Epithelial cell of proximal tubule (primary cell): Measurements from ENCODE around the gene PRSS1. TPM values are rescaled to one million over a fixed set of nuclear protein-coding genes. Genes with fewer than 3 reads are reported as not detected.

Experiments used
- DNase-seq: peaks from one replicate; pipeline ENCODE4 v3.0.0-alpha.2; 2011; ENCODE audit warnings: low read depth
- H3K4me3 ChIP-seq: 2 replicates; pipeline ENCODE4 v1.5.1; 2011; ENCODE audit warnings: low read depth, mild to moderate bottlenecking, low read length
- total RNA-seq: library from RNA; depleted of rRNA; stranded (reverse); fragments of >200 nt; gene quantifications from 2 replicates; pipeline ENCODE4 v1.2.3, GENCODE V29; 2015
- TF ChIP-seq, protein P1 (sequence below): conservative IDR thresholded peaks from 2 replicates; pipeline ENCODE4 v1.5.1; 2012; ENCODE audit warnings: low read depth, mild to moderate bottlenecking, low read length

Gene PRSS1
- total RNA-seq, 1 donor from 2014 or later = not detected

DNA sequence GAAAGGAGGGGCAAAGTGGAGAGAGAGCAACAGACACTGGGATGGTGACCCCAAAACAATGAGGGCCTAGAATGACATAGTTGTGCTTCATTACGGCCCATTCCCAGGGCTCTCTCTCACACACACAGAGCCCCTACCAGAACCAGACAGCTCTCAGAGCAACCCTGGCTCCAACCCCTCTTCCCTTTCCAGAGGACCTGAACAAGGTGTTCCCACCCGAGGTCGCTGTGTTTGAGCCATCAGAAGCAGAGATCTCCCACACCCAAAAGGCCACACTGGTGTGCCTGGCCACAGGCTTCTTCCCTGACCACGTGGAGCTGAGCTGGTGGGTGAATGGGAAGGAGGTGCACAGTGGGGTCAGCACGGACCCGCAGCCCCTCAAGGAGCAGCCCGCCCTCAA is 42.2 kb downstream of the PRSS1 start:
- TF ChIP-seq, protein P1, sequence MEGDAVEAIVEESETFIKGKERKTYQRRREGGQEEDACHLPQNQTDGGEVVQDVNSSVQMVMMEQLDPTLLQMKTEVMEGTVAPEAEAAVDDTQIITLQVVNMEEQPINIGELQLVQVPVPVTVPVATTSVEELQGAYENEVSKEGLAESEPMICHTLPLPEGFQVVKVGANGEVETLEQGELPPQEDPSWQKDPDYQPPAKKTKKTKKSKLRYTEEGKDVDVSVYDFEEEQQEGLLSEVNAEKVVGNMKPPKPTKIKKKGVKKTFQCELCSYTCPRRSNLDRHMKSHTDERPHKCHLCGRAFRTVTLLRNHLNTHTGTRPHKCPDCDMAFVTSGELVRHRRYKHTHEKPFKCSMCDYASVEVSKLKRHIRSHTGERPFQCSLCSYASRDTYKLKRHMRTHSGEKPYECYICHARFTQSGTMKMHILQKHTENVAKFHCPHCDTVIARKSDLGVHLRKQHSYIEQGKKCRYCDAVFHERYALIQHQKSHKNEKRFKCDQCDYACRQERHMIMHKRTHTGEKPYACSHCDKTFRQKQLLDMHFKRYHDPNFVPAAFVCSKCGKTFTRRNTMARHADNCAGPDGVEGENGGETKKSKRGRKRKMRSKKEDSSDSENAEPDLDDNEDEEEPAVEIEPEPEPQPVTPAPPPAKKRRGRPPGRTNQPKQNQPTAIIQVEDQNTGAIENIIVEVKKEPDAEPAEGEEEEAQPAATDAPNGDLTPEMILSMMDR = no peak
- no peak for DNase-seq
- H3K4me3 ChIP-seq = no peak overlapping the region

DNA sequence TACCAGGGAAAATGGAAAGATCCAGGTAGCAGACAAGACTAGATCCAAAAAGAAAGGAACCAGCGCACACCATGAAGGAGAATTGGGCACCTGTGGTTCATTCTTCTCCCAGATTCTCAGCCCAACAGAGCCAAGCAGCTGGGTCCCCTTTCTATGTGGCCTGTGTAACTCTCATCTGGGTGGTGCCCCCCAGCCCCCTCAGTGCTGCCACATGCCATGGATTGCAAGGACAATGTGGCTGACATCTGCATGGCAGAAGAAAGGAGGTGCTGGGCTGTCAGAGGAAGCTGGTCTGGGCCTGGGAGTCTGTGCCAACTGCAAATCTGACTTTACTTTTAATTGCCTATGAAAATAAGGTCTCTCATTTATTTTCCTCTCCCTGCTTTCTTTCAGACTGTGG is 42.9 kb downstream of the PRSS1 start:
- TF ChIP-seq, protein P1 = no peak
- no peak overlapping the region for H3K4me3 ChIP-seq
- no peak for DNase-seq

DNA sequence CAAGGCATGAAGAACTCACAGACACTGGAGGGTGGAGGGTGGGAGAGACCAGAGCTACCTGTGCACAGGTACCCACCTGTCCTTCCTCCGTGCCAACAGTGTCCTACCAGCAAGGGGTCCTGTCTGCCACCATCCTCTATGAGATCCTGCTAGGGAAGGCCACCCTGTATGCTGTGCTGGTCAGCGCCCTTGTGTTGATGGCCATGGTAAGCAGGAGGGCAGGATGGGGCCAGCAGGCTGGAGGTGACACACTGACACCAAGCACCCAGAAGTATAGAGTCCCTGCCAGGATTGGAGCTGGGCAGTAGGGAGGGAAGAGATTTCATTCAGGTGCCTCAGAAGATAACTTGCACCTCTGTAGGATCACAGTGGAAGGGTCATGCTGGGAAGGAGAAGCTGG is 43.3 kb downstream of the PRSS1 start:
- DNase-seq = no peak
- TF ChIP-seq, protein P1 = no peak
- H3K4me3 ChIP-seq = no peak overlapping the region

DNA sequence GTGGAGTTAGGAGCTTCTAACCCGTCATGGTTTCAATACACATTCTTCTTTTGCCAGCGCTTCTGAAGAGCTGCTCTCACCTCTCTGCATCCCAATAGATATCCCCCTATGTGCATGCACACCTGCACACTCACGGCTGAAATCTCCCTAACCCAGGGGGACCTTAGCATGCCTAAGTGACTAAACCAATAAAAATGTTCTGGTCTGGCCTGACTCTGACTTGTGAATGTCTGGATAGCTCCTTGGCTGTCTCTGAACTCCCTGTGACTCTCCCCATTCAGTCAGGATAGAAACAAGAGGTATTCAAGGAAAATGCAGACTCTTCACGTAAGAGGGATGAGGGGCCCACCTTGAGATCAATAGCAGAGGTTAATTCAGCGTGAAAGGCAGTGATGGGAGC is 43.9 kb downstream of the PRSS1 start:
- no peak for DNase-seq
- no peak overlapping the region for H3K4me3 ChIP-seq
- TF ChIP-seq, protein P1 = no peak

DNA sequence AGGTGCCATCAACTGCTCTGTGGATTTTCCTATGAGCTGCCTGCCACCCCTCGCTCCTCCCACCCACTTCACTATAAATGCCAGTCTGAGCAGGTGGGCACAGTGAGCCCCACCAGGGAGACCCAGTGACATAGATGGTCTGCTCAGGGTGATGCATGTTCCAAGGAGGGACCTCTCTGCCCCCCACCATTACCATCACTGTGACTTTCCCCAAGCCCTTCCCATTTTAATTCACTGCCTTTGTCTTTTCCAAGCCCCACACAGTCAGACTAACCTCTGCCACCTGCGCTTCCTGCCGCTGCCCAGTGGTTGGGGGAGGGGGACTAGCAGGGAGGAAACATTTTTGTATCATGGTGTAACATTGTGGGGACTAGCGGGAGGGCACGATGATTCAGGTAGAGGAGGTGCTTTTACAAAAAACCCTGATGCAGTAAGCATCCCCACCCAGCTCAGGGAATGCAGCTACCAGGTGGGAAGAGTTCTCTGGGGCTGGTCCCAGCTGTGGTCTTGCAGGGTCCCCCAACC is 46.1 kb downstream of the PRSS1 start:
- DNase-seq = no peak
- no peak overlapping the region for H3K4me3 ChIP-seq
- TF ChIP-seq, protein P1 = no peak

DNA sequence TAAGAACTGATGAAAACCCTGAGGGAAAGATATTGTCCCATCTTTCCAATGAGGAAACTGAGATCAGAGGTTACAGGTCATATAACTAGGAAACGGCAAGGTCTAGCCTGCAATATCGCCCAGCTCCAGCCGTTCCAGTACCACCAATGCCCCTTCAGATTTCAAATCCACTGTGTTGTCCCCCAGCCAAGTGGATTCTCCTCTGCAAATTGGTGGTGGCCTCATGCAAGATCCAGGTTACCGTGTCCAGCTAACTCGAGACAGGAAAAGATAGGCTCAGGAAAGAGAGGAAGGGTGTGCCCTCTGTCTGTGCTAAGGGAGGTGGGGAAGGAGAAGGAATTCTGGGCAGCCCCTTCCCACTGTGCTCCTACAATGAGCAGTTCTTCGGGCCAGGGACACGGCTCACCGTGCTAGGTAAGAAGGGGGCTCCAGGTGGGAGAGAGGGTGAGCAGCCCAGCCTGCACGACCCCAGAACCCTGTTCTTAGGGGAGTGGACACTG is 46.8 kb downstream of the PRSS1 start:
- no peak overlapping the region for H3K4me3 ChIP-seq
- no peak for DNase-seq
- TF ChIP-seq, protein P1 = no peak

DNA sequence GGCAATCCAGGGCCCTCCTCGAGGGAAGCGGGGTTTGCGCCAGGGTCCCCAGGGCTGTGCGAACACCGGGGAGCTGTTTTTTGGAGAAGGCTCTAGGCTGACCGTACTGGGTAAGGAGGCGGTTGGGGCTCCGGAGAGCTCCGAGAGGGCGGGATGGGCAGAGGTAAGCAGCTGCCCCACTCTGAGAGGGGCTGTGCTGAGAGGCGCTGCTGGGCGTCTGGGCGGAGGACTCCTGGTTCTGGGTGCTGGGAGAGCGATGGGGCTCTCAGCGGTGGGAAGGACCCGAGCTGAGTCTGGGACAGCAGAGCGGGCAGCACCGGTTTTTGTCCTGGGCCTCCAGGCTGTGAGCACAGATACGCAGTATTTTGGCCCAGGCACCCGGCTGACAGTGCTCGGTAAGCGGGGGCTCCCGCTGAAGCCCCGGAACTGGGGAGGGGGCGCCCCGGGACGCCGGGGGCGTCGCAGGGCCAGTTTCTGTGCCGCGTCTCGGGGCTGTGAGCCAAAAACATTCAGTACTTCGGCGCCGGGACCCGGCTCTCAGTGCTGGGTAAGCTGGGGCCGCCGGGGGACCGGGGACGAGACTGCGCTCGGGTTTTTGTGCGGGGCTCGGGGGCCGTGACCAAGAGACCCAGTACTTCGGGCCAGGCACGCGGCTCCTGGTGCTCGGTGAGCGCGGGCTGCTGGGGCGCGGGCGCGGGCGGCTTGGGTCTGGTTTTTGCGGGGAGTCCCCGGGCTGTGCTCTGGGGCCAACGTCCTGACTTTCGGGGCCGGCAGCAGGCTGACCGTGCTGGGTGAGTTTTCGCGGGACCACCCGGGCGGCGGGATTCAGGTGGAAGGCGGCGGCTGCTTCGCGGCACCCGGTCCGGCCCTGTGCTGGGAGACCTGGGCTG is 47.5 kb downstream of the PRSS1 start:
- TF ChIP-seq, protein P1 = no peak
- DNase-seq = no peak
- H3K4me3 ChIP-seq = no peak overlapping the region
